NOMO-1 treated with DMSO at 0.1 percent for 48 hours (cell line): ENCODE results near the gene TMCC1.
"Not testable (repeated sequence)": the region's sequence is repeated elsewhere in the genome, so short reads cannot be mapped to it uniquely, and the experiment has no call there.

Experiments
- DNase-seq: peaks from one replicate; lab custom pipeline; 2025; ENCODE audit not compliant: unreplicated experiment; lab: John Stamatoyannopoulos, UW

The TMCC1 gene

GRCh38 chr3:129689036-129689435 lies 204.5 kb downstream of the TMCC1 start:
- DNase-seq = no peak

- DNase-seq = no peak
These were observed 205.1 kb downstream of the TMCC1 start for GRCh38 chr3:129688271-129688895.

- no peak for DNase-seq
These were observed 205.9 kb downstream of the TMCC1 start for GRCh38 chr3:129687586-129688125.

- no peak for DNase-seq
These were observed 206.6 kb downstream of the TMCC1 start for GRCh38 chr3:129686941-129687340.

GRCh38 chr3:129684270-129684669 lies 209.2 kb downstream of the TMCC1 start:
- DNase-seq = no peak

- DNase-seq = no peak
These were observed 210.3 kb downstream of the TMCC1 start for GRCh38 chr3:129683201-129683600.

GRCh38 chr3:129676985-129677384 lies 216.5 kb downstream of the TMCC1 start:
- DNase-seq = no peak

GRCh38 chr3:129674798-129675123 lies 218.8 kb downstream of the TMCC1 start:
- DNase-seq = not testable (repeated sequence)

GRCh38 chr3:129673897-129674797 lies 219.4 kb downstream of the TMCC1 start:
- DNase-seq = no peak

GRCh38 chr3:129673012-129673411 lies 220.5 kb downstream of the TMCC1 start:
- DNase-seq = no peak

- DNase-seq = no peak
These were observed 221.1 kb downstream of the TMCC1 start for GRCh38 chr3:129672412-129672811.

- DNase-seq = no peak
These were observed 228.3 kb downstream of the TMCC1 start for GRCh38 chr3:129665024-129665768.

- DNase-seq = no peak
These were observed 229.4 kb downstream of the TMCC1 start for GRCh38 chr3:129663930-129664646.

GRCh38 chr3:129663045-129663446 lies 230.5 kb downstream of the TMCC1 start:
- DNase-seq = no peak

- no peak for DNase-seq
These were observed 231.3 kb downstream of the TMCC1 start for GRCh38 chr3:129662191-129662608.

GRCh38 chr3:129661766-129662165 lies 231.7 kb downstream of the TMCC1 start:
- DNase-seq = no peak

- peak; percentile 18 for DNase-seq
These were observed 235.2 kb downstream of the TMCC1 start for GRCh38 chr3:129658110-129658843.

- no peak for DNase-seq
These were observed 236.1 kb downstream of the TMCC1 start for GRCh38 chr3:129657261-129658046.

GRCh38 chr3:129656659-129657247 lies 236.8 kb downstream of the TMCC1 start:
- DNase-seq = no peak
